ENCODE data around the gene ARPP21. TPM values are rescaled to one million over a fixed set of nuclear protein-coding genes. Genes with fewer than 3 reads are reported as not detected.

The ARPP21 gene
- polyA plus RNA-seq, 3 donors, result 0.98 to 1.8 (median 1.4) TPM

DNA sequence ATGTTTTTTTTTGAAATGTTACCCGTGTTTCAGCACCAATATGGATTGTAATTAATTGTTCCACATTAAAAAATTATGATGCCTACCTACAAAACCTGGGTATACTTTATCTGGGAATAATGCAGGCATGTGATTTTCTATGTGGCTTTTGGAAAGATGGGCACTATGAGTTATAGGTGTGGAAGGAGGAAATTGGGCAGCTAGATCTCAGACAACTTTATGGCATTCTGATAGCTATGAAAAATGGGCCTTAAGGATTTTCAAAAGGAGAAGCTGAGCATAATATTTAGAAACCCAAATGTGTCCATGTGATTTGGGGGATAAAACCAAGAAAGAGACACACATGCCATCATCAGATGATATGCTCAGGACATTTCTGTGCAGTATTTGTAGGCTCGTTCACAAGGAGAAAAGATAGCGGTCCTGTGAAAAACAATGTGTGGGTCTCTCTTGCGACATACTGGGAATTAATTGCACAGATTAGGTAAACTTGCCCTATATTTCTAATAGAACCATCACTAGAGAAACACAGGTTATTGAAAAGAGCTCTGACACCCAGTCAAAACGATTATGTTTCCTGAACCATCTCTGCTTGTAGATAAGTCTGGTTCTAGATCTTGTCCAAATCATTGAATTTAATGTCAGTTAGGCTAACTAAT lies 35.3 kb downstream of the ARPP21 start:
- no peak for DNase-seq (ENCODE audit: low read depth in 3 of 3, low spot score in 2 of 3)

DNA sequence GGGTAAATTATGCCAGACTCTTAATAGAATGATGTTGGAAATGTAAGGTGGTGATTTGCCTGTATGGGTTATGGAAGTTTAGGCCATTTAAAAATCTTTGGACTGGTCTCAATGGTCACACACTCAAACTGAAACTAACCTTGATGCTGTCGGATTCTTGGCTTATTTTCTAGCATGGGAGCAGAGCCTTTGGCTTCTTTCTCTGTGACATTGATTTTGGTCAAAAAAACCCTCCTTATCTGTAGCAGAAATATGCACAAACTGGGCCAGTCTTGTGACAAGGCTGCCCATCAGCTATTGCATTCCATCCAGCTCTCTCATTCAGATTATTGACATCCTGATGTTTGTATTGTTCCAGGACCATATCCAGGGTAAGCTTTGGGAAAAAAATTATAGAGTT lies 35.9 kb downstream of the ARPP21 start:
- DNase-seq (ENCODE audit: low read depth in 3 of 3, low spot score in 2 of 3), result no peak

DNA sequence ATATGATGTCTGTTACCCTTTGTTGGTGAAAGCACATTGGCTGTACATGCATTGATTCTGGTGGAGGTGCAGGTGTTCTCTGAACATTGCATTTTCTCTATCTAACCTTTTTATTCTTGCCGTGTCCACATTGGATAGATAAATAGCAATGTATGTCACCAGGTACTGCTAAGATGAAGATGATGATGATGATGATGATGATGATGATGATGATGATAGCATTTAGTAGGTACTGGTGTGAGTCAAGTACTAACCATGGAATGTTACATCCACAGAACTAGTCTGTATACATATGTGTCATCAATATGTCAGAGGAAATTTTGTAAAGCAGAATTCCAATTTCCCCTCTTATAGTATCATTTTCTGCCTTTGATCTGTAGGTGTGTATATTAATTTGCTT lies 36.3 kb downstream of the ARPP21 start:
- DNase-seq (ENCODE audit: low read depth in 3 of 3, low spot score in 2 of 3), result no peak

DNA sequence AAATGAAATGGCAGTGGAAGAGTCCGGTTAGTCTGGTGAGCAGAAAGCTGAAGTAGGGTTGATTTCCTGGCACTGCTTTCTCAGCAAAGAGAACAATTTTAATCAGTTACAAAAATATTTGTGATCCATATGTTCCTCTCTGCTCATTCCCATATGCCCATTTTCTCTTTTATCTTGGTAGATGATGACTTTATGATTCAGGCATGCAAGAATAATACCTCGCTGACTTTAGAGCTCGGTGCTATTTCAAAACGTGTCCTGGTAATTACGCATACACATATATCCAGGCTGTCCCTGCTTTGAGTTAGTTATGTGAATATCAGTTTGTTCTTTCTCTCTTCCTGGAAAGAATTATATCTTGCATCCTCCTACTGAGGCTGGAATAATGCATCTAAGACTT lies 38.5 kb downstream of the ARPP21 start:
- DNase-seq (ENCODE audit: low read depth in 3 of 3, low spot score in 2 of 3), result no peak

DNA sequence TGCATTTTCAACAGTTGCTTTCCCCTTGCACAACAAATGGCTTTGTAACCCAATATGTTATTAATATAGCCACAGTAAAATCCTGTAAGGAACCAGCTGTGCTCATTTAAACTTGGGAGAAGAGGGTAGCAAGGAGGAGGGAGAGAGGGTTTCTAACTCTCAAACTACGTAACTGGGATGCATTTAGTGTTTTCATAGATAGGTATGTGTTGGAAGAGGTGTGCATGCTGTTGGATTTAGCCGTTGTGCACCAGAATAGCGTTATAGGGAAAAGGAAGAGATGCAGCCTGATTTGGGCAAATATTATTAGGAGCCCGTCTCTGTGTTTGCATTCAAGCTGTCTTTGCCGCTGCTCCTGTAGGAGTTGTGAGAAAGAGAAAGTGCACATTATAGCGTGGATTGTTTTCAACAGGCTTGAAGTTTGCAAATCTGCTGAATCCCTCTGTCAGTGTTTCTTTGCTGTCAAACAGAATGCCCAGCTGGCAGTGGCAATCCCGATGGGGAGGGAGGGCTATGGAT lies 39.4 kb downstream of the ARPP21 start:
- DNase-seq (ENCODE audit: low read depth in 3 of 3, low spot score in 2 of 3), result no peak

DNA sequence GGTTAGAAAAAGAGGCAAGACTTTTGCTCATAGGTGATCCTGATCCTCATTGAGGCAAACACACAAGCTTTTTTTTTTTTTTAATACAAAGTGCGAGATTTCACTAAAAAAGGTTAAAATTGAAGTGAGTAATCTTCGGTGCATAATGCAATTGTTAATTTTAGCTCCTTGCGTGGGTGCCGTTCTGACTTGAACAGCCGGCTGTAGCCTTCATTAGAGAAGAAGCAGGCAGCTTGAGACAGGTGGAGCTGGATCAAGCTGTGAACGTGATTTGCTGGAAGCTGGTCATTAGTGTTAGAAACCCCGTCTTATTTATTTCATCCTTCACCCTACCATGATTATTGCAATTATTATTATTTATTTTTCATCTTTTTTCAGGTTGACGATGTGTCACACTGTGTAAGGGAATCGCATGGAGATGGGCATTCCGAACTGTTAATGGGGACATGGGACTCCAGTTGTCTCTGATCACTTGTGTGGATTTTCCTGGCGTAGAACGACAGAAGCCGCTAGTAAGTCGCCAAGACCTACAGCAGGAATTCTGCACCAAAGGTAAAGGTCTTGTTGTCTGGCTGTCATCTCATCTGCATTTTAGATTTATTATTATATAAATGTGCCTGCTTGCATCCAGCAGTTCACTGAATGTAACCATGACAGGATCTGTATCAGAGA lies 40.2 kb downstream of the ARPP21 start:
- DNase-seq (ENCODE audit: low read depth in 3 of 3, low spot score in 2 of 3), result no peak

DNA sequence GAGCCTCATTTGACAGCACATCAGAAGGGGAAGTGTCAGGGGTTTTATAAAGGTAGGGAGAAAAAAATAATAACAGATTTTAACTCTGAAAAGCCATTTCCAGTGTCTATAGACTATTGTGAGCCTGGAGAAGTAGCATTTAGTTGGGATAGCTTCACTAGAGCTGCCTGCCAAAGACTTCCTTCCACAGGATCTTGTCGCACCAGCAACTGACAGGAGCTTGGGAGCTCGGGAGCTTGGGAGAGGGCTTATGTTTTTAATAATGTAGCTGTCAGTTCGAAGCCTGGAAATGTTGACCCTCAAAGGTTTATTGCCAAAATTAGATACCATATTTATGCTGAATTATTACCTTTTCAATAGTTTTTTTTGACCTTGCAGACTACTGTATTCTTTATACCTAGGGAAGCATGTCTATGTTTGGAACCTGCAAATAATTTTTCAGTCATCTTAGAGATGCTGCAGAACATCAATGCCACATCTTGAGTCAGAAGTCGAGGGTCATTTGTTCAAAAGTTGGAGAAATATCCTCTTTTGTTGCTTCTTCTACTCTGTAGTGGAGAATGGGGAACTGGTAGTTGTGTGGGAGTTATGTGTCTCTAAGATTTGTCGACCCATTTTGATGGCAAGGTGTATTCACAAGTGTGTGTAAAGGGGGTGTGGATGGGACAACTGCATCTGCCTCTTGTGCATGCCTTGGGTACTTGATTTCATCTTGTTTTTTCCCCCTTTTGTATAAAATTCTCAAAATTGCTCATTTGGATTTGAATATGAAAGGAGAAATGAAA lies 41.7 kb downstream of the ARPP21 start:
- DNase-seq (ENCODE audit: low read depth in 3 of 3, low spot score in 2 of 3), result no peak

DNA sequence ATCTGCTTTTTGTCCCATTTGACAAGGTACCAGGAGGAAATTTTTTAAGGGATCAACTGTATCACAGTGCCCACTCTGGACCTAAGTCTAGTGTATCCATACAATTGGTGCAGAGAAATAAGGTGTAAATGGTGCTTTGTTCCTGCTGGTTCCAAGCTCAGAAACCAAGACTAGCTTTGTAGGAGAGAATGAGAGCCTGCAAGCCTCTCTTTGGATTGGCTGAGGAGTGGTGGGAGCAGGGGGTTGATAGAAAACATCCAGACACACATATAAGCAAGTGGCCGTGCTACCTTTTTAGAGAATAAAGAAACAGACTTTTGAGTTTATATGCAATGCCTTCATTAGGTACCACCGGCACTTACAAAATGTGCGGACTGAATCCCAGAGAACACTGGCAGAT lies 45.8 kb downstream of the ARPP21 start:
- no peak for DNase-seq (ENCODE audit: low read depth in 3 of 3, low spot score in 2 of 3)

DNA sequence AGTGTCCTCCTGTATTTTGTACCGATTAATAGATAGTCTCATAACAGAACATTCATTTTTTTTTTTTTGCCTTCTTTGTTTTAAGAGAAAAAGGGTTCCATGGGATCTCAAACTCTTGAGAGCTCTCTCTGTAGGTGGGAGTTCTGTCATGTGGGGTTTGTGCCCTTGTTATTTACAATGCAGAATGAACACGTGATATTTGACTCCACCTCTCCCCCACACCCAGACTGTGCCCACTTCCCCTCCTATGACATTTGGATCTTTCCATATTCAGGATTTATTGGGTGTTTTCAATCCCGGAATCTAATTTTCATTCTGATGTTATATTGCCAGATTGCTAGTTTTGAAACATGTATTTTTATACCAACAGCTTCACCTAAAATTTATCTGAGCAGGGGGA lies 49.5 kb downstream of the ARPP21 start:
- no peak for DNase-seq (ENCODE audit: low read depth in 3 of 3, low spot score in 2 of 3)

DNA sequence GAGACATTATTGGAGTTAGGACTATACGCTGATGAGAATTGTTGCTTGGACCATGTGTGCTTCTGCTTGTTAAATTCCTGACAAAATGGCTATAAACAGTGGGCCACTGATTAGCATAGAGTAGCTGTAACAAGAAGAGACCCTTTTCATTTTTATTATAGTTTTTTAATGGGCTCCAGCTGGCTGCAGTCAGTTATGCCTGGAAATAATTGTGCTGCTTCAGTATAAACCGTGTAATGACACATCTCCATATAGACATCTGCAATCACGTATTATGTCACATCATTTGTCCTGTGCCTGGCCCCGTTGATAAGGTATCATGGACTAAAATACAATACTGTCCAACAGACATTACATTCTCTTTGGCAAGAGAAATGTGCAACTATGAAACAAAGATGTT lies 50.9 kb downstream of the ARPP21 start:
- DNase-seq (ENCODE audit: low read depth in 3 of 3, low spot score in 2 of 3), result no peak

DNA sequence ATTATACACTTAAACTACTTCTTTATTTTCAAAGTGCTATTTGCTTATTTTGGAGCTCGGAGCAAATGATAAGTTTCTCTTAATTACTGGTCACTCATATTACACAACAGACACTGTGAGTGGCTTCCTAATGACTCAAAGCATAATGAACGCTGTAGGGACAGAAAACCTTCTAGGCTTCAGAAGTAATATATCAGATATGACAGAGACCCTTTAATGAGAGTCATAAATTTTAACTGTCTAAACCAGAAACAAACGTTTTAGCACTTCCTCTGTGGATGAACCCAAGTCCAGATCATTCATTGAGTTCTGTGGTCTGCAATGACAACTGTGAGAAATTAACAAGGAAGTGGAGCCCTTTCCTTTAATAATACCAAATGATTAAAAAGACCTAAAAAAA lies 66.6 kb downstream of the ARPP21 start:
- no peak for DNase-seq (ENCODE audit: low read depth in 3 of 3, low spot score in 2 of 3)

DNA sequence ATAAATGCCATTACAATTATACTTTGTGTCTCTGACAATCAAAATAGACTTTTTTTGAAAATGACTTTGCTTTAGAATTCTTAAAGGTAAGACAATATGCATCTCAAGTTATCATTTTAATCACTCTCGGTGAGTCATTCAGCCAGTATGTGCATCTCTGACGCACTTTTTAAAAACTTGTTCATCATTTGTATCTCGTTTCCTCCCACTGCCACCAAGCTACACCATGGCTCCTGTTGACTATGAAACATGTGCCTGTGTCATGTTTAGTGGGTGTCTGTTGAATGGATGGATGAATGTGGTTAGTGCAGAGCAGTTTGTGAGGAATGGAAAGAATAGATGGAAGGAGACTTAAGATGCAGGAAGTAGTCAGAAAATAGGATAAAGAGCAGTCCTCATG lies 68.6 kb downstream of the ARPP21 start:
- DNase-seq (ENCODE audit: low read depth in 3 of 3, low spot score in 2 of 3), result no peak

DNA sequence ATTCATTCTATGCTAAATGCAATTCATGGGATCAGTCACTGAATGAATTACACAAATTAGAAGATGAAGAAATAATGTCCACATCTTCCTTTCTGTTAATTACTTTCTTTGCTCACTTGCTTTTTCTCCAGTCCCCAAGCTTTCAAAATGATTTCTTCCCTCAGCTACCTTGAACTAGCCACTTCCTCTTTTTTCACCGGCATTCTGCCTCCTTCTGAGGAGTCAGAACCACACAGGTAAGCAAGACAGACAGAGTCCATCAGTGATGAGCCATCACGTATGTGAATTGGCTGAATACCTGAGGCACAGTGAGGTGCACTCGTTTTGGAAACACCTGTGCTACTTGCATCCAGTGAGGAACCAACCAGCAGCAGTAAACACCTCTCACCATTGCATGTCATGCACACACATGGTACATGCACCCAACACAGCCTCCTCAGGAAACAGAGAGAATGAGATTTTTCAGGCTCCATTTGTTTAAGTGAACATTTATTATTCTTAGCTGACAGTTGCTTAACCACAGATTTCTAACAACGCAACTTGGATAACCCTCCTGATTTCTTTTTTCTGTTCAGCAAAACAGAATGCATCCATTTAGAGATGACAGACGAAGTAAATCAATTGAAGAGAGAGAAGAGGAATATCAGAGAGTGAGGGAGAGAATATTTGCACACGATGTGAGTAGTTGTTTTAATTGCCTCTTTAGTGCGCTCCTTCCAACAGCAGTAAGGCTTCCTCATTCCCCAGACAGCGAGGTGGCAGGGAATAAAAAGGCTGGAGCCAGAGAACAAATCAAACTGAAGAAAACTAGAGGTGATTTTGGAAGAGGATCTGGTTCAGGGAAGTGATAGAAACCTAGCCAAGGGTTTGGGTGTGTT lies 69.3 kb downstream of the ARPP21 start:
- DNase-seq (ENCODE audit: low read depth in 3 of 3, low spot score in 2 of 3), result no peak

DNA sequence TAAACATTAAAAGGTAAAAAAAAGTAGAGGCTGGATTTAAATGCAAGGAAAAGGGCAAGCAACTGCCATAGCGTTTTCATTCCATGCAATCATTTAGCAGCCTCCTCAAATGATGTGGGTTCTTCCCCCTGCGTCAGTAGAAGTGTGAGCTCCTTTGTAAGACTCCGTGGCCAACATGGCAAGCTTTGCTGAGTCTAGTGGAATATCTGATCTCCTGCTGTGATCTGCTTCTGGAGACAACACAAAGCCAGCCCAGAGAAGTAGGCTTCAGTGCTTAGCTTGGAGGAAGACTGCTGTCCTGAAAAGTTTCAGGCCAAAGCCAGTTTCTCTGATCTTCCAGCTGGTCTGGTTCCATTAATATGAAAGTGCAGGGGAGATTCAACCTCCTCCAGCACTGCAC lies 70.4 kb downstream of the ARPP21 start:
- no peak for DNase-seq (ENCODE audit: low read depth in 3 of 3, low spot score in 2 of 3)

DNA sequence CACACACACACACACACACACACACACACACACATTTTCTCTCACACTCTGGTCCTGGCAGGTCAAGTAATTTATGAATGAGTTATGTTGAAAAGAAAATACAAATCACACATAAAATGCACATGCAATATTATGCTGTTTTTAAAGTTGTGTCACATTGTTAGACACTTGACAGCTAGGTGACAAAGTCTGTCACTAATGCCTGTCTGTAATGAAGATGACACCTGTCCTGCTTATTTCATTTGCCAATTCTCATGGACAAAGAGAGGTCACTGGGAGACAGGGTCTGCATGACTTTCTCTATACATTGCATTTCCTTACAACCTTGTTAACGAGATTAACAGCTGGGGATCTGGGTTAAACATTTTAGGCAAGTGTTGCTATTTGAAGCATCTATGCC lies 71.2 kb downstream of the ARPP21 start:
- no peak for DNase-seq (ENCODE audit: low read depth in 3 of 3, low spot score in 2 of 3)

DNA sequence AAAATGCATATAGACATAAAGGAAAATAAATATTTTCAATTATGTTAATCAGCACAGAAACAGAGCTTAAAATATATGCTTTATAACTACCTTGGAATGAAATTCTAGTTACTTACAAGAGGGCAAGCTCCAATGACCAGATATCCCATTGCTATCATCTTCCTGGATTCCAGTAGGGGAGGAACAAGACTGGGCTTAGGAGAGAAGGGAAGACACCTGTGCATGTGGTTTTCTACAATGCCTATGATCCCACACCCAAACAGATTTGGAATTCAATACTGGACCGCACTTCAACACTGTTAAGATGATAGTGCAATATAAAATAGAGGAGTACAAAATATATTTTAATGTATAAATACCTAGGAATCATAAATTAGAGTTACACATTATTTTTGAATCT lies 79.6 kb downstream of the ARPP21 start:
- DNase-seq (ENCODE audit: low read depth in 3 of 3, low spot score in 2 of 3), result no peak

DNA sequence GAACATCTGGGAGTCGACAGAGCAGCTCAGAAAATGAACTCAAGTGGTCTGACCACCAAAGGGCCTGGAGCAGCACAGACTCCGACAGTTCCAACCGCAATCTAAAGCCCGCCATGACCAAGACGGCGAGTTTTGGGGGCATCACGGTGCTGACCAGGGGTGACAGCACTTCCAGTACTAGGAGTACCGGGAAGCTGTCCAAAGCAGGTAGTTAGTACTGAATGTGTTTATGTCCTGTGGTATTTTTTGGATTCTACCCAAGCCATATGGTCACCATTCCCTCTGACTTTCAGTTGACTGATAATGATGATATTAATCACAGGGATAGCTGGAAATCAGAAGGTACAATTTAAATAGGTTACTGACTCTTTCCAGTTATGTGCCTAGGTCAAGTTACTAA lies 82.3 kb downstream of the ARPP21 start:
- DNase-seq (ENCODE audit: low read depth in 3 of 3, low spot score in 2 of 3), result no peak

DNA sequence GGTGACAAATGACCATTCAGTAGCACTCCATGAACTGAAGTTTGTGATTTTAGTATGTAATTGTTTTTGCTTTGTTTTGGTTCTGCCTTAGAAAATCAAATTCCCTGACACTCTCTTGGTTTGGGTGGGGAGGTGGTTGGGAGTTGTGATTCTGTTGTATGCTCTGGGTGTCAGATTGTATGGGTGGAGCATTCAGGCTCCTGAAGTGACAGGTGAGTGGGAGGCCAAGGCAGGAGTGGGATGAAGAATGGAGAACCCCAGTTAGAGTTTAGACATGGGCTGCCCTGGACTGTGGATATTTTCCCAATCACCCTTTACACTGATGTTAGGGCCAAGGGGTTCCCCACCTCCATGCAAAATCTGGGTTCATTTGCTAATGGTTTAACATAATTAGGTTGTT lies 83.6 kb downstream of the ARPP21 start:
- no peak for DNase-seq (ENCODE audit: low read depth in 3 of 3, low spot score in 2 of 3)

DNA sequence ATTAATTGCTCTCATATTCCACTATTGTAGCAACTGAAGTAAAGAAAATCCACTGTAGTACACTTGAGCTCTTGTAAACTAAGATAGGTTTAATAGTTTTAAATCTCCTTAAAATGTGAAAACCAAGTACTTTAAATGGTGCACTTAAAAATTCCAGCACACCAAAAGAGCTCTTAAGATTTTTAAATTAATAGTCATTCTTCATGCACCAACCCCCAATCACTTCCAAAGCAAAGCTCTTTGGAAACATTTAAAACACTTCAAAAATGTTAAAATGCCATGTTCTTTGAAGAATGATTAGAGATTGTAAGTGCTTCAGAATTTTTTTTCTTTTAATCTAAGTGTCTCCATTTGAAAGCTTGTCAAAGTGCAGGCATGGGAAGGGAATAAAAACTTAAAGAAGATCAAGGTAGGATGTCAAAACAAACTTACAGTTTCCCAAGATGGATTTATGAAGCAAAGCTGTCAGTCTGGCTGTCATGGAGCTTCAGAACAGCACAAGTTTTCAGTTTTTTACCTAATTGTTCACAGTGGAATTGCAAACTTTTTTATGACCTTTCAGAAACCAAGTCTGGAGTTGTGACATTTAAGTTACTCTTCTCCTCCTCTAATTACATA lies 84.3 kb downstream of the ARPP21 start:
- no peak for DNase-seq (ENCODE audit: low read depth in 3 of 3, low spot score in 2 of 3)

DNA sequence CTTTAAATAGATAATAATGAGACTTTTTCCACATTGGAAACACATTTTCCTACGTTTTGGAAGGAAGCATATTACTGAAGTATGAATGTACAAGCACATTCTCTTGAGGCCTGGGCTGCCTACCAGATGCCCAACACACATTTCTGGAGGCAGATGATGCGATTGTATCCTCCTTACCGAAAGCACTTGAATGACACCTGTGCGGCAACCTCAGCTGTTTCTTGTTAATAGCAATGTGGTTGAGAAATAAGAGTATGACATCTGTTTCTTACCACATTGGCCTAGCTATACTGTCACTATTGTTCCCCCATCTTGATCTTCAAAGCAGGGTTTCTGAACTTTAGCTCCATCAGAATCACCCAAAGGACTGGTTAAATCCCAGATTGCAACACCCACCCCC lies 84.8 kb downstream of the ARPP21 start:
- DNase-seq (ENCODE audit: low read depth in 3 of 3, low spot score in 2 of 3), result no peak

All from right renal cortex interstitium (tissue), 3 donors.